CD4-positive, alpha-beta T cell treated with Interleukin-12 subunit alpha and Interleukin-12 subunit beta, for 1 hour (primary cell): ENCODE results near the gene CLDN14.

Experiments used
- DNase-seq: peaks from one replicate; pipeline ENCODE4 v3.0.0-alpha.2; 2020

Gene CLDN14, protein sequence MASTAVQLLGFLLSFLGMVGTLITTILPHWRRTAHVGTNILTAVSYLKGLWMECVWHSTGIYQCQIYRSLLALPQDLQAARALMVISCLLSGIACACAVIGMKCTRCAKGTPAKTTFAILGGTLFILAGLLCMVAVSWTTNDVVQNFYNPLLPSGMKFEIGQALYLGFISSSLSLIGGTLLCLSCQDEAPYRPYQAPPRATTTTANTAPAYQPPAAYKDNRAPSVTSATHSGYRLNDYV

DNA sequence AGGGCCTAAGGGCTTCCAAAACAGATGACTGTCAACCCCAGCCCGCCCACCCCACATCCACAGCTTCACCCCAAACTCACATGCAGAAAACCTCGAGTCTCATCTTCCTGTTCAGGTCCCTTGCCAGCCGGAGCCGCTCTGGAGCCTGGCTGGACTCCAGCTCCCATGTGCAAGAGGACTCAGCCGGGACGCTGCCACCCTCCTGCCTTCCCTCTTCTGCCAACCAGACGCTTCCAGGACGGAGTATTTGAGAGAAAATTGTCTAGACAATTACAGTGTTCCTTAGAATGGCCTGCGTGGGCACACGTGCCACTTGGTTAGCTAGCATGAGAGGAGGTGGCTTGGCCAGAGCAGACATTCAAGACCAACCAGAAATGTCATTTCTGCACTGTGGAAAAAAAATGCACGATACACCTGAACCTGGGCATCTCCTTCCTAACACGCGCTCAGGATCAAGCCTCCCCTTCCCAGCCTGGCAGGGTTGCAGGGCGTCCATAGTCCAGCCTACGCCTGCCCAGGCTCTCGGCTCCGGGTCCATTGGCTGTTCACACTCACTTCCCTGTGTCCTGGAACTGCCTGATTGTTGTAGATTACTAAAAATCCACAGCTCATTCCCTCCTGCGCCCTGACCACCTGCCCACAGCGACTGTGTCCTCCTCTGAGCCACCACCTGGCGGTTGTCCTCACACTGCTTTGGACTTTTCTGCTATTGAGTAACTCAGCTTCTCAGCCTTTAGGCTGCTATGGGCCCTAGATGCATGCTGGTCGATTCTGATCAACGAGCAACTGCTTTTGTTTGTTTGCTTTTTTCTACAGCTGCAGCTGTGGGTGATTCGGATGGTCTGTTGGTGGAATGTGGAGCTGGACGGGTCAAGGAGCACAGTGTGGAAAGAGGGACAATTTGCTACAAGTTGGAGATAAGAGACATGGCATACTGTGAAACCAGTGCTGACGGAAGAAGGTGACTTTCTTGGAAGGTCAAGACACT lies at the start of gene CLDN14:
TSS of gene CLDN14 (minus strand) at position 708 of the 988 bp plus-strand sequence. CDS start 18,427 bp downstream, outside the sequence.
- DNase-seq: no peak

DNA sequence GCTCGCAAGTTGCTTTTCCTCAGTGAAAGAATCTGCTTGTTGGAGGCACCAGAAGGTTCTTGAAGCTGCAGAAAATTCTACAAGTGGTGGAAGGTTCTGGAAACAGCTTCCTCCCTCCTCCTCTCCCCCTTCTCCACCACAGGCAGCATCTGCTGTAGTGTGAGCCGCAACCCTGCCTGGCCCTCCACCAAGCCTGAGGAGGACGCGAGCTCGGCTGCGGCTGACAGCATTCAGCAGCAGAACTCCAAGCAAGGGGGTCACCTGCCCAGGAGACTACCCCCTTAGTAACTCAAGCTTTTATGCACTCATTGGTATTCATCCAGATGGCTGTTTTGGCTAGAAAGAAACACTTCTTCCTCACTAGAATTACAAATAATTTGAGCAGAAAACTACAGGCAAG lies 48.8 kb upstream of the CLDN14 start:
- no peak for DNase-seq

DNA sequence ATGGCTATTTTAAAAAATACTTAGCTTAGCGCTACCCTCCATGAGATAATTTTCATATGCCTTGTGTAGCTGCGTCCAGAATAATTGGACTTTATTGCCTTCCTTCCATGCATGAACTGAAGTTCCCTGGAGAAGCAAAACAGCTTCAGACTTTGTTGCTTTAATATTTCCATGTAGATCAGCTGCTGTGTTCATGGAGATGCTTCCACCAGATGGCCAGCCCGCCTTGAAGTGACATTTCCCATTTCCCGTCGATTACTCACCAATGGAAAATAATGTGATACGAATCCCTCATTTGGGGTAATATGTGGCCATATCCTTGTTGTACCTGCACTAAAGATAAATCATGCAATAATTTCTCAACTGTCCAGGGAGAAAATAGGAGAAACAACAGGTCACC lies 47.4 kb upstream of the CLDN14 start:
- DNase-seq: no peak

DNA sequence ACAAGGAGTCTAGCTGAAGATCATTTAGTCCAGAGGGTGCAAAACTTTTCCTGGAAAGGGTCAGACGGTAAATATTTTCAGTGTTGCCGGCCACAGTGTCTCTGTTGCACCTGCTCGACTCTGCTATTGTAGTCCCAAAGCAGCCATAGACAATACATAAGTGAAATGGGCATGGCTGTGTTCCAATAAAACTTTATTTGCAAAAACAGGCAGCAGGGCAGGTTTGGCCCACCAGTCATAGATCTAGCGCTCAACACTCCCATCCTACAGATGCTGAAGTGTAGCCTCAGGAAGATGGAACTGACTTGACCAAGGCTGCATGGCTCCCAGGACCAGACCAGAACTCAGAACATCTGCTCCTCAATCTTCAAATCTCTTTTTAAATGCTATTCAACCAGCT lies 46.2 kb upstream of the CLDN14 start:
- no peak for DNase-seq

DNA sequence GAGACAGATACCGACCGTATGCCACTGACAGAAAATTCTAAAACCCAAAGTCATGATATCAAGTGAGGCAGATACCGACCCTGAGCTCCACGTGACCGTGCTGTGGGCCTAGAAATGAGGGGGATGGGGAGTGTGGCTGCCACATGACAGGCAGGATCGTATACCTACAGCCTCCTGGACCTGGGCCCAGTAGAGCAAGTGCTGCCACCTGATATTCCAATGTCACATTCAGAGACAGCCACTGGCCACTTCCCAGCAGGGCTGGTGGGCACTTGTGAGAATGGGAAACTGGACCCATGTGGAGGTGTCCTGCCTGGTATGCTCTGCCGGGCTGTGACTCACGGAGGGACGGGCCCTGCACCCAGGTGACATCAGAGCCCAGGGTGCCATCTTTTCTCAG lies 44.6 kb upstream of the CLDN14 start:
- no peak for DNase-seq

DNA sequence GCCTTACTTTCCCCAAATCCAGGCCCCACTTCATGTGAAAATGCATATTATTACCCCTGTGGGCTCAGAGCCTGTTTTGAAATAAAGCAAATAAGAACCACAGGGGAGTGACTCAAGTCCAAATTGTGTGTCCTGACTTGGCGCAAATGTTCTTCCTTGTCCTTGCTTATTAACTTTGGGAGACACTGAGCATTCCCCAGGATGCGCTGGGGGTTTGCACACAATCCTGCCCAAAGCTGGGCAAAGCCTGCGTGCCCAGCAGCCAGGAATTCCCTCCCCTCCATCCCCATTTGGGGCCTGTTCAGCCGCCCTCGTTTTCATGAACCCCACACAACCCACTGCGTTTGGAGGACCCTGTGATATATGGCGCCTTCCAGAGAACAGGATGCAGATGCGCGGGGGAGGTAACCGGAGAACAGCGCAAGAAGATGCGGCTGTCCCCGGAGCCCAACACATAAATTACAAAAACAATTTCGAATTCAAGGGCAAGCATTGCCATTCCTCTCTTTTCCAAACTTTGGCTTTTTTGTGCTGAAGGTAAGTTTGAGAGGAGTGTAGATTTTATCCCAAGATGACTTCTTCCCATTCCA lies 42.4 kb upstream of the CLDN14 start:
- no peak for DNase-seq

DNA sequence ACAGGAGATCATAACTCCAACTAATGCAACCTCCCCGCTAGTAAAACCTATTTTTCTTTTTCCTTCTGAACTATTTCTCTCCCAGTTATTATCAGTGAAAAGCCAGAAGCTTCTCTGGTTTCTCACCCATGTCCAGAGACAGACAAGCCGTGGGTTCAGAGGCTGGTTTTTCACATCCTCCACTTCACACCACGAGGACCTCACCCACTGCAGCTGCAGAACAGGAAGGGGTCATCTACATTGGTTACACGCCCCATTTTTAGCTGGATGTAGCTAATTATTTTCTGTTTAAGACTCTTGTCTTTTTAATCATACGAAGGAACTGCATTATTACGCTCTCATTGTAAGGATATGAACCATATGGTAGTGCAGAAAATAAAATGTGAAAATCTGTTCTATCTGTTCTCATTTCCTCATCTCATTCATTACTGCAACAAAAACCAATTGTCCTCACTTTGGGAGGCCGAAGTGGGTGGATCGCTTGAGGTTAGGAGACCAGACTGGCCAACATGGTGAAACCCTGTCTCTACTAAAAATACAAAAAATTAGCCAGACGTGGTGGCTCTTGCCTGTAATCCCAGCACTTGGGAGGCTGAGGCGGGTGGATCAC lies 39.1 kb upstream of the CLDN14 start:
- no peak for DNase-seq

DNA sequence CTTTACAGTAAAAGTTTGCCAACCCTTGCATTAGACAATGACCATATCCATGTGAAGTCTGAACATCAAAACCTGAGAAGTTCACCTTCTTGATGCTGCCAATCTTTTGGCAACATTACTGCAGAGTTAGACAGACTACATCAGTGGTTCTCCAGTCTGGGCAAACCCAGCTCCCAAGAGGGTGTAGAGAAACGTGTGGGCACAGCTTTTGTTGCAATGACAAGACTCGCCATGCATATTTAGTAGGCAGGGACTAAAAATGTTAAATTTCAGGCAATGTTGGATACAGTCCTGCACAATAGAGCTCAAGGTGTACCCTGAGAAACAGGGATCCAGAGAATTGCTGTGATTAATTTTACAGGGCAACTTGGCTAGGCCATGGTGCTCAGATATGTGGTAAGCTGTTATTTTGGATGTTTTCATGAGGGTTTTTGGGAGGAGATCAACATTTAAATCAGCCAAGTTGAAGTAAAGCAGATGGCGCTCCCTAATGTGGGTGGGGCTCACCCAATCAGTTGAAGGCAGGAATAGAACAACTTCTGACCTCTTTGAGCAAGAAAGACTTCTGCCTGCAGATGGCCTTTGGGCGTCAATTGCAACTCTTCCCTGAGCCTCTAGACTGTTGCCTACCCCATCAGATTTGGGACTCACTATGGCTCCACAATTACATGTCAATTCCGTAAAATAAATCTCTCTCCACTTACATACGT lies 37.6 kb upstream of the CLDN14 start:
- DNase-seq: no peak

DNA sequence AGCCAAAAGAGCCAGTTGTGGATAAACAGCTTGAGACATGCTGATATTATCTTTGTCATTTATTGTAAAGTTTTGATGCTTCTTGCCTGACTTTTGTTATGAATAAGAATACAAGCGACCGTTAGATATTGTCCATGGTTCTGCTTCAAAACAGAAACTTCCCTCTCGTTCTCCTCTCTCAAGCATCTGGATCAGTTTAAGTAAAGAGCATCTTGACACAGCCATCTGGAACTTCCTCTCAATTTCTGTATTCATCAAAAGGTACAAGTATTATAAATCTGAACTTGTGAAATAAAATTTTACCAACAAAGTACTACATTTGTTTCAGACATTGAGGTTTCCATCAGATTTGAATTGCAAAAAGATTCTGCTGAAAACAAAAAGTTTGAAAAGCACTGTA lies 36.4 kb upstream of the CLDN14 start:
- no peak for DNase-seq

DNA sequence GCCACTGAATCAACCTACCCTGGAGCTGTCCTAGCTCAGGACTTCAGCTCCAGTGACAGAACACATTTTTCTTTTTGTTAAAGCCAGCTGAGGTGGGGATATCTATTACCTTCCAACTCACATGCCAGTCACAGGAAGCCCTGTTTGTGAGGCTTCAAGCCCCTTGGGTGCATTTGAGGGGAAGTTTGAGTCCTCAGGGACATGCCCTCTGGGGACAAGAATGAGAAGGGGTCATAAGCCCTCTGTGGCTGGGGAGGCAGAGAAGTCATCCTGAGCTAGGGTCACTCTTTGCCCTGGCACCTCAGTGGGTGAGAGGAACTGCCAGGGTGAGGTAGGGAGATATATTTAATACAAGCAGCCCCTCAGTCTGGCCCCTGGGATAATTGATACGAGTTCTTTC lies 33.5 kb upstream of the CLDN14 start:
- no peak for DNase-seq

DNA sequence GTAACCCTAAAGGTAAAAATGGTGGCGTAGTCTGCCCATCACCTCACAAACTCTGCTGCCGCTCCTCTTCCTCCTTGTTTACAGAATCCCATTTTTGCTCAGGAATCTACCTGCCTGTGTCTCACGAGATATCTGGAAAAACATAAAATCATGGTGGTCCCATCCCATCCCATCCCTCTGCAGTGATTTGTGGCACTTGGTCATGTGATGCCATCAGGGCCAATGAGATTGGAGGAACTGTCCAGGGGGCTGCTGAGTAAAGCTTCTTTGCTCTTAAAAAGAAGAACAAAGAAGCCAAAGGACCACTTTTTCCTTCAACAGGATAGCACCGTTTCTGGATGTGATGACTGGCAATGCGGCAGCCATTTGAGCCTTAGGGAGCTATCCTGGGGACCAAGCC lies 33.0 kb upstream of the CLDN14 start:
- DNase-seq: no peak

DNA sequence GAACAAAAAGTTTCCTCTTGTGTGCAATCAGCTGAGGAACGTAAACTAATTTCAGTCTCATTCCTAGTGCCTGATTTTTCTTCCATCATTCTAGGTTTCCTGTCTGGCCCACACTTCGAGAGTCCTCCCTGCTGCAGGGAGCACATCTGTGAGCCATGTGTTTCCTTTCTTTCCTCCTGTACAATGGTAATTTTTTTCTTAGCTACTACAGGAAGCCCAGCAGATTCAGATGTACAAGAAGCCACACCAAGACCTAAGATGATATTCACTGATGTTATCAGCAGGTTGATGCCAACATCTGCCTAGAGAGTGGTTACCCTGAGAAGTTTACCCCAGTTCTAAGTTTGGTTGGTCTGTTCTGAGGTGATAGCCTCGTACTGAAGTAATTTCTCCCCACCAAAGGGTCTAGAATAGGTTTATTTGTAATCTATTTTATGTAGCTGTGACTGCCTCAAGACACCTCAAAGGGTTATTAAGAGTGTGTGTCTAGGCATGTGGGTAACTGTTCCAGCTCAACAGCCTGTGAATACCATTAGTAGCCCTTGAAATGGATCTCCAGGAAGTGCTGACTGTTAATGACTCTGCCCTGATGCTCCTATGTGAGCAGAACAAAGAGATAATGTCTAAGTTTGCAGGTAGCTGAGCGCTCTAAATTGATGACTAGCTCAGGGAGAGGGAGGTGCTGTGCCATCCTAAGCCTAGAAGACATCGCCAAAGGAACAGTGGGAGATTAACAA lies 31.7 kb upstream of the CLDN14 start:
- DNase-seq: no peak

DNA sequence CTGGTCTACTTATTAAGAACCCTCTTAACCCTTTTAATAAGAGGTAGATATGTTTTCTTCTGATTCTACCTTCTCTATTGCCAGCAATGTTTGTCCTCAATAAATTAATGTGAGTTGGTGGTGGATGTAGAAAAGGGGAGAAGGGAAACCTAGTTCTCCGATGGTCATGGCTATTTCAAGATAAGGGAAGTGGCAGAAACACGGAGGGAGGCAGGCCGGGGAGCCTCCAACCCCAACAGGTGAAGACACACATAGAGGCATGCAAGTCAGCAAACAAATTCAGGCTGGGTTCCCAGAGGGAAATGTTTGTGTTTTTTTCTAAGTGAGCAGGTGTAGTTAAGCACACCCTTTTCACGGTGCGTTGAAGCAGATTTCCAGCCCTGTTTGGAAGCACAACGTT lies 31.0 kb upstream of the CLDN14 start:
- no peak for DNase-seq

DNA sequence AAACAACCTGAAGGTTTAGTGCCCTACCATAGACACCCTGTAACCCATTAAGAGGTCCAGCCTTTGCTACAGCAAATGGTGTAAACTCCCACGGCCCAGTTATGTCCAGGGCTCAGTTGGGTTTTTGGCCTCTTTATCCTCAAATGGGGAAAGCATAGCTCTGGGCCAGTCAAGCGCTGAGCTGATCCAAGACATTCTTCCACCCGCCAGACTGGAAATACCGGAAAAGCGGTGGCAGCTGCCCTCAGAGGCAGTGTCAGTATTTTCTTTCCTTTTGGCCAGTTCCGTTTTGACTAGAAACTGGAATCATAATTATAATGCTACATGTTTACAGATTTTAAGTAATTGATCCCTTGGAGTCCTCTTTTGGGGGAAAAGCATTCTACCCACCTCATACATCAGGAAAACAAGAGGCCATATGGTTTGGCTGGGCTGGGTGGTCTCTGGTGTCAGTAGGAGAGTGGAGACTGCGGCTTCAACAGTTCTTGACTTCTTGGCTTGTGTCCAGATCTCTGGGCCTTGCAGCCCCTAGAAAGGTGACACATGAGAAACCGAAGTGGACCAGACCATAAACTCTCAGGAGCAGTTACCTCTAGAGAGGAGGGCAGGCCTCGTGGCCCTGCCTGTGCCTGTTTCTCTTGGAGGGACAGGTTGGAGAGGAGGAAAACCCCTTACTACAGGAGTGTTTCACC lies 30.2 kb upstream of the CLDN14 start:
- no peak for DNase-seq

DNA sequence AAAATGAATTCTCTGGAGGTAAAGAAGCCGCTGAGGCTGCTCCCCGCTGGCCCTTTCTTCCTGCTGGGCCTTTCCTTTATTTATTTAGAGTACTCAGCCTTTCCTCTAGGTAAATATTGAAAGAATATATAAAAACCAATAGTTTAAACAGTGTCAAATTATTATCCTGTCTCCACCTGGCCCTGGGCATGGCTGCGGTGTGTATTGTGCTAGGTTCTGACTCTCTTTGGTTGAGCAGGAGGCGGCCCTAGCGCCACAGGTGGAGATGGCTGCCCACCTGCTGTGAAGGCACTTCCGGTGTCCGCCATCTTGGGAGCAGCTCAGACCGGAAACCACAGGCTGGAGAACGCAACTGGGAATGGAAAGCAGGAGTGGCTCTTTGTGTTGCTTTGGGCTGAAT lies 29.0 kb upstream of the CLDN14 start:
- no peak for DNase-seq

DNA sequence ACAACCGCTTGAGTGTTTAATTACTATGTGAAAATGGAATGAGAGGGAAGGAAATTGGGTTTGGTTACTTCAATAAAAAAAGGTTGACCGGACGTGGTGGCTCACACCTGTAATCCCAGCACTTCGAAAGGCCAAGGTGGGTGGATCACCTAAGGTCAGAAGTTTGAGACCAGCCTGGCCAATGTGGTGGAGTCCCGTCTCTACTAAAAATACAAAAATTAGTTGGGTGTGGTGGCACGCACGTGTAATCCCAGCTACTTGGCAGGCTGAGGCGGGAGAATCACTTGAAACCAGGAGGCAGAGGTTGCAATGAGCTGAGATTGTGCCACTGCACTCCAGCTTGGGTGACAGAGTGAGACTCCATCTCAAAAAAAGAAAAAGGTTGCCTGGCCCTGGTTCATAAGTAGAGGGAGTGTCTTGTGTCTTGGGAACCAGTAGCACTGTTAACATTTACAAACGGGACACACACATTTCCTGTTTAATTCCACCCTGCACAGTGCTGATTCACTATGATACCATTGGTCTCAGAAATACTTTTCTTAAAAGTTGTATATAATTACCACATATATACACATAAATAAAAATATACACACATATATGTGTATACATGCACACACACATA lies 27.6 kb upstream of the CLDN14 start:
- no peak for DNase-seq

DNA sequence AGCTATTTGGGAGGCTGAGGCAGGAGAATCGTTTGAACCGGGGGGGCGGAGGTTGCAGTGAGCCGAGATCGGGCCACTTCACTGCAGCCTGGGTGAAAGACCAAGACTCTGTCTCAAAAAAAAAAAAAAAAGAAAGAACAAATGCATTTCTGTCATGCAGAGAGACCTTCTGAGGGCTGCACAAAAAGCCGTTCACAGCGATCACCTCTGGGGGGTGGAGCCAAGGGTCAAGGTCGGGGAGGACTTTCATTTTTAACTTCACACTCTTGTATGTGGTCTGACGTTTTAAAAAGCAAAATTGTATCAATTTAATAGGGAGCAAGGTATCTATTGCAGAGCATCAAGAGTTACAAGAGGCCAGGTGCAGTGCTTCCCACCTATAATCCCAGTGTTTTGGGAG lies 26.6 kb upstream of the CLDN14 start:
- DNase-seq: no peak

DNA sequence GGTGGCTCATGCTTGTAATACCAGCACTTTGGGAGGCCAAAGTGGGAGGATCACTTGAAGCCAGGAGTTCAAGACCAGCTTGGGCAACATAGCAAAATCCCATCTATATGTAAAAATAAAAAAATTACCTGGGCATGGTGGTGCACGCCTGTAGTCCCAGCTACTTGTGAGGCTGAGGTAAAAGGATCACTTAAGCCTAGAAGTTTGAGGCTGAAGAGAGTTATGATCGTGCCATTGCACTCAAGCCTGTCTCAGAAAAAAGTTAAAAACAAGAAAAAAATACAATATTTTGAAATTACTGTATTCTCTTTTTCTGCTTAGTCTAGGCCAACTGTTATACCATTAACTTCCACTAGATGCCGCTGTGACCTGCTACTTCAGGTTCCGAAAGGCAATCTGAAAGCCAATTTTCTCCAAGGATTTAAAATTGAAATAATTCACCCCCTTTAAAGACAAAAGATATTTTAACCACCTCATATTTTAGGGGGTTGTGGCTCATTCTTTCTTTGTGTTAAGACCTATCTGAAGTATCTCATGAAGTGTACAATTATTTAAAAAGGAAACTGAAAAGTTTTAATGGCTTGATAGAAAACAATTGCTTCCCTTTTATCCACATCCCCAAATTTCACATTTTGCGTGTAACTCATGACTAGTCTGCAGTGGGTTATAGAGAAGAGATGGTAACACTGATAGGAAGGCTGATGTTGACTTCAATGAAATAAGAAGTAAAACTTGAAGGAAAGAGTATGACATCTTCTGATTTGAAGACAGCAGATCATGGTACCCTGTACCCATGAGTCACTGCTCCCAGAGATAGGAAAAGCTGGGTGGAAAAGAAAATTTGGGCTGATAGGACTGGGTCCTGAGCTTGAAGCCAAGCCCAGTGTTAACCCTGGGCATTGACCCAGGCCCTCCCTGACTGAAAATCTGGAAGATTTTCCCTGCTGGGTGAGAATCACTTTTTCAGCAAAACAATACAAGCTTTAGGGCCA lies 24.4 kb upstream of the CLDN14 start:
- peak; percentile 43 for DNase-seq

DNA sequence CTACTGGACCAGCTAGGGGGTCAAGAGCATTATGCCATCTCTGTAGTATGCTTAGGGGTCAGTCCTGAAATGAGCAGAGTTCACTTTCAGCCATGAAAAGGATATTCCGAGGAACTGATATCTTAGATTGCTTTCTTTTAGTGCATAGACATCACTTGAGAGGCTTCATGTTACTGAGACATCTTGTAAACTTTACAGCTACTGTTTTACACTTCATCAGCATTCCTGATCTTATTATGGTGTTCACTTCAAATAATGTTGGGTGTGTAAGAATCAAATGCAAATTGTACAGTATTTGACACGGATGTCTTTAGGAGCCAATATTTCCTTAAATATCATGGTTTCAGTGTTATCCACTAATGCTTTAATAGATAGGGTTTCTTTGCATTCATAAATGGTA lies 22.4 kb upstream of the CLDN14 start:
- no peak for DNase-seq

DNA sequence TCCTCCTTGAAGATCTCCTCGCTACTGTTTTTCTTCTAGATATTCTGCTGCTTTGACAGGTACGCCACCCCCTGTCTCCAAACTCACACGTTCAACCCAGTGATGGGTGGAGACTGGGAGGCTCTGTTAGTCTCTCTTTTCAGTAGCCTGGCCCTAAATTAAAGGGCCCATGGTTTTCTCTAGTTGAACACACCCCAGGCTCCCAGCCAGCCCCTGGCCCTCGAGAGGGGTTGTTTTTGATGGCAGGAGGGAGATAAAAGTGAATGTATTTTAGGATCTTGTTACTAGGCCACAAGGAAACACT lies 21.6 kb upstream of the CLDN14 start:
- DNase-seq: no peak
